Caco-2 (cell line): ENCODE results near the gene GAS7. TPM values are rescaled to one million over a fixed set of nuclear protein-coding genes. Genes with fewer than 3 reads are reported as not detected.
A peak's percentile ranks its signal among the peaks of the same experiment; 100 is the strongest.

ENCODE experiments used
- BruUV-seq: library from RNA; stranded (reverse); fragments of 400-500 nt; replicated peaks from 2 replicates; lab custom pipeline; 2021; lab: Mats Ljungman, UMichigan
- CTCF ChIA-PET: fragments of 300-600 bp; sonication (Branson Sonifier 250); formaldehyde crosslinking; loops from one replicate; lab custom pipeline; 2022; ENCODE audit warnings: antibody characterized with exemption; lab: Charles Lee
- POLR2A ChIA-PET: fragments of 300-600 bp; sonication (Branson Sonifier 250); formaldehyde crosslinking; loops from one replicate; lab custom pipeline; 2022; ENCODE audit warnings: antibody characterized with exemption; lab: Charles Lee
- DNase-seq, 2 experiments: peaks; one replicate each; pipeline versions ENCODE4 v3.0.0 to v3.0.0-alpha.2; 2020 to 2022
- H3K27me3 ChIP-seq: replicated peaks from 2 replicates; pipeline ENCODE4 v1.6.0; 2011; ENCODE audit warnings: low read length; ENCODE audit not compliant: control insufficient read depth, insufficient read depth
- H3K36me3 ChIP-seq: 2 replicates; pipeline ENCODE4 v1.5.1; 2011; ENCODE audit warnings: low read length; ENCODE audit not compliant: control insufficient read depth, insufficient read depth
- H3K4me1 ChIP-seq: fragments of 250-450 bp; sonication (Bioruptor Pico); 2 replicates; pipeline ENCODE4 v1.5.1; 2020; ENCODE audit warnings: mild to moderate bottlenecking
- H3K4me3 ChIP-seq: 2 replicates; pipeline ENCODE4 v1.5.1; 2011; ENCODE audit warnings: low read depth, mild to moderate bottlenecking, control low read depth, low read length
- H3K9me3 ChIP-seq: fragments of 250-450 bp; sonication (Bioruptor Pico); 2 replicates; pipeline ENCODE4 v1.5.1; 2020; ENCODE audit warnings: mild to moderate bottlenecking, moderate library complexity
- H3K27ac Mint-ChIP-seq: one replicate; pipeline ENCODE4 v1.8.0; 2022; ENCODE audit warnings: mixed read lengths; ENCODE audit not compliant: unreplicated experiment
- H3K27me3 Mint-ChIP-seq: one replicate; pipeline ENCODE4 v1.8.0; 2022; ENCODE audit warnings: mixed read lengths; ENCODE audit not compliant: insufficient read depth, unreplicated experiment
- H3K36me3 Mint-ChIP-seq: one replicate; pipeline ENCODE4 v1.8.0; 2022; ENCODE audit warnings: mild to moderate bottlenecking, mixed read lengths; ENCODE audit not compliant: insufficient read depth, unreplicated experiment
- H3K4me1 Mint-ChIP-seq: one replicate; pipeline ENCODE4 v1.8.0; 2022; ENCODE audit warnings: low read depth, mixed read lengths; ENCODE audit not compliant: unreplicated experiment
- H3K4me3 Mint-ChIP-seq: one replicate; pipeline ENCODE4 v1.8.0; 2022; ENCODE audit warnings: mild to moderate bottlenecking, moderate library complexity, mixed read lengths; ENCODE audit not compliant: unreplicated experiment
- H3K9me3 Mint-ChIP-seq: one replicate; pipeline ENCODE4 v1.8.0; 2022; ENCODE audit warnings: mixed read lengths; ENCODE audit not compliant: unreplicated experiment
- intact Hi-C: fragments of 100-400 bp; cut with micrococcal nuclease; formaldehyde crosslinking; loops from one replicate; pipeline ENCODE4 v1.10.0; 2022; ENCODE audit not compliant: unreplicated experiment
- total RNA-seq: library from RNA; stranded (reverse); gene quantifications from 2 replicates; pipeline ENCODE4 v1.2.3, GENCODE V29; 2022
- TF ChIP-seq, protein P1 (sequence below), 2 experiments: fragments of 200-600 bp in 1 of 2; IDR thresholded peaks; 1 replicate in 1 of 2; 2 replicates in 1 of 2; pipeline versions ENCODE4 v1.5.1 to v1.8.0; 2011 to 2022; ENCODE audit warnings: antibody characterized with exemption in 1 of 2, control low read depth in 1 of 2, inconsistent platforms in 1 of 2, low read depth in 1 of 2, low read length in 1 of 2, mild to moderate bottlenecking in 1 of 2, moderate library complexity in 1 of 2; ENCODE audit not compliant: insufficient read depth in 1 of 2, severe bottlenecking in 1 of 2, unreplicated experiment in 1 of 2

The GAS7 gene
- total RNA-seq, 1 experiment from 2014 or later, result 0.34 TPM

DNA sequence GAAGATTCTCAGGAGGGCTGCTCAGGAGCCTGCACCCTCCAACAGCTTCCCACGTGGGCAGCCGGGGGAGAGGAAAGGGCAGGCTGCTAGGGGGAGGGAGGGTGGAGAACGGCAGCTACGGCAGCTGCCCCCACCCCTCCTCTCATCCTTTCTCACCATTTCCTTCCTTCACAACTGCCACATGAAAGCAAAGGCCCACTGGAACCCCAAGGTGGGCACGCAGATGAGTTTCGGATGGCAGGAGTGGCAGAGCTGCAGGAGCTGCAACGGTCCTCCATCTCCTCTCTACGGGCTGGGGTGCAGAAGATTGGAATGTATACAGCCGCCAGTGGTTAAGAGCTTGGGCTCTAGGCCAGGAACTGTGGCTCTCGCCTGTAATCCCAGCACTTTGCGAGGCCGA lies 77.7 kb downstream of the GAS7 start:
- H3K4me1 ChIP-seq, result no peaks in the 10 kb centered on the region
- CTCF ChIA-PET, result no interaction called here
- intact Hi-C loops, result no loop called here
- H3K36me3 Mint-ChIP-seq, result no peaks in the 10 kb centered on the region
- H3K9me3 ChIP-seq, result no peaks in the 10 kb centered on the region
- no peak for DNase-seq
- H3K4me3 ChIP-seq, result no peak overlapping the region
- H3K4me3 Mint-ChIP-seq, result no peak overlapping the region
- BruUV-seq, result no TSS peak
- H3K36me3 ChIP-seq, result no peaks in the 10 kb centered on the region
- no peak overlapping the region for H3K27ac Mint-ChIP-seq
- peaks cover 5% of the 10 kb centered on the region for H3K4me1 Mint-ChIP-seq
- TF ChIP-seq, protein P1, sequence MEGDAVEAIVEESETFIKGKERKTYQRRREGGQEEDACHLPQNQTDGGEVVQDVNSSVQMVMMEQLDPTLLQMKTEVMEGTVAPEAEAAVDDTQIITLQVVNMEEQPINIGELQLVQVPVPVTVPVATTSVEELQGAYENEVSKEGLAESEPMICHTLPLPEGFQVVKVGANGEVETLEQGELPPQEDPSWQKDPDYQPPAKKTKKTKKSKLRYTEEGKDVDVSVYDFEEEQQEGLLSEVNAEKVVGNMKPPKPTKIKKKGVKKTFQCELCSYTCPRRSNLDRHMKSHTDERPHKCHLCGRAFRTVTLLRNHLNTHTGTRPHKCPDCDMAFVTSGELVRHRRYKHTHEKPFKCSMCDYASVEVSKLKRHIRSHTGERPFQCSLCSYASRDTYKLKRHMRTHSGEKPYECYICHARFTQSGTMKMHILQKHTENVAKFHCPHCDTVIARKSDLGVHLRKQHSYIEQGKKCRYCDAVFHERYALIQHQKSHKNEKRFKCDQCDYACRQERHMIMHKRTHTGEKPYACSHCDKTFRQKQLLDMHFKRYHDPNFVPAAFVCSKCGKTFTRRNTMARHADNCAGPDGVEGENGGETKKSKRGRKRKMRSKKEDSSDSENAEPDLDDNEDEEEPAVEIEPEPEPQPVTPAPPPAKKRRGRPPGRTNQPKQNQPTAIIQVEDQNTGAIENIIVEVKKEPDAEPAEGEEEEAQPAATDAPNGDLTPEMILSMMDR (IDR thresholded peaks at IDR 0.05; ENCODE audit: insufficient read depth in 1 of 2, low read depth in 1 of 2, low read length in 1 of 2, severe bottlenecking in 1 of 2, unreplicated experiment in 1 of 2), result no peak
- H3K27me3 ChIP-seq, result no peaks in the 10 kb centered on the region
- H3K27me3 Mint-ChIP-seq, result no peaks in the 10 kb centered on the region
- POLR2A ChIA-PET, result no interaction called here
- no peaks in the 10 kb centered on the region for H3K9me3 Mint-ChIP-seq

DNA sequence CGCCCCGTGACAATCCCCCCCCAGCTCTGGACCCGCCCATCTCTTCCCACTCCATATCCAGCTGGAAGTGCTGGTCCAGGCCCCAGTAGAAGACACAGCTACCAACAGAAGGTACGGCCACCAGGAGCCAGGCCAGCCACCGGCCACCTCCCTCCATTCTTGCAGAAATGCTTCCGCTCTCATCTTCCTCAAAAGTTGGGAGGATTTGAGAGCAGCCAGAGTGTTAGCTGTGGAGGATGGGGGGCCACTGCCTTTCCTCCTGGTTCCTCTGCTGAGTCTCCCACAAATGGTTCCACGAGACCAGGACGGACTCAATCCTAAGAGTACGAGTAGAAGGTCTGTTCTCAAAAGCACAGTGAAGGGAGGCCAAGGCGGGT lies 78.3 kb downstream of the GAS7 start:
- POLR2A ChIA-PET, result no interaction called here
- Histone ChIP-seq H3K9me3 (no peaks in the 10 kb centered on the region), H3K4me3 (no peak overlapping the region), H3K4me1 (no peaks in the 10 kb centered on the region), H3K36me3 (no peaks in the 10 kb centered on the region), H3K27me3 (no peaks in the 10 kb centered on the region)
- no TSS peak for BruUV-seq
- CTCF ChIA-PET, result no interaction called here
- no peak overlapping the region for H3K4me3 Mint-ChIP-seq
- H3K27me3 Mint-ChIP-seq, result no peaks in the 10 kb centered on the region
- no peaks in the 10 kb centered on the region for H3K9me3 Mint-ChIP-seq
- intact Hi-C loops, result no loop called here
- no peak overlapping the region for H3K27ac Mint-ChIP-seq
- TF ChIP-seq, protein P1 (IDR thresholded peaks at IDR 0.05; ENCODE audit: insufficient read depth in 1 of 2, low read depth in 1 of 2, low read length in 1 of 2, severe bottlenecking in 1 of 2, unreplicated experiment in 1 of 2), result no peak
- peaks cover 5% of the 10 kb centered on the region for H3K4me1 Mint-ChIP-seq
- no peak for DNase-seq
- H3K36me3 Mint-ChIP-seq, result no peaks in the 10 kb centered on the region

DNA sequence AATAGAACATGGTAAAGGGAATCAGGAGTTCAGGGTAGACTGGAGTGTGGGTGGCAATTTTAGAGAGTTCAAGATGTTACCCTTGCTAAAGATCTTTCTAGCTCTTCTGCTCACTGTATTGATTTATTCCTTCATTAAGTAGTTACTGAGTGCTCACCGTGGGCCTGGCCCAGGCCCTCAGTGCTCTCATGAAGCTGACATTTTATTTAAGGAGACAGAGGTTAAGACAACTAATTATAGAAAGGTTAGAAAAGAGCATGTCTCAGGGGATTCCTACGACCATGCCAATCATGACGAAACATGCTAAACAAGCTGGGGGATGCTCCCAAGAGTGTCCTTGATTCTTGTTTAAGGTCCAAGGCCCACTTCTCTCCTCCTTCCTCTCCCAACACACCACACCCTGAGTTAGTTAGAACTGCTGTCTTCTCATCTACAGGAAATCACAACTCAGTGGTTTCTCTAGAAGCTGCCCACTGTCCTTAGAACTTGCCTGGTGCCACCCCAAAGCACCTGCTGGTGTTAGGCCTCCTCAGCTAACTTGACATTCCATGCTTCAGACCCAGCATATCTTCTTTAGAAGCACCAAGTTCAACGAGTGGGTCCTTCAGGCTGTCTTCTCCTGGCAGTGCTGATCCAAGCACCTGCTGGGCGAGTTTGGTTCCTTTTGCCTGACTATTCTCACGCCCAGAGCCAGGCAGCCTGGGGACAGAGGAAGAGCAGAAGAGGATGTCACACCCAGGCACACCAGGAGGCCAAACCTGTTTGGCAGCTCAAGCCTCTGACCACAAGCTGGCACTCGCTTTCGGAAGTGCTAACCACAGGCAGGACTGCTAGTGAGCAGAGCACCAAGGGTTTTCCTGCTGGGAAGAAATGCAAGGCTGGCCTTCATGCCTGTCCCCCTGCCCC lies 79.0 kb downstream of the GAS7 start:
- BruUV-seq, result no TSS peak
- Histone ChIP-seq H3K27me3 (no peaks in the 10 kb centered on the region), H3K4me3 (no peak overlapping the region), H3K4me1 (no peaks in the 10 kb centered on the region), H3K36me3 (no peaks in the 10 kb centered on the region), H3K9me3 (no peaks in the 10 kb centered on the region)
- Mint-ChIP-seq H3K9me3 (no peaks in the 10 kb centered on the region), H3K4me1 (peaks cover 5% of the 10 kb centered on the region), H3K36me3 (no peaks in the 10 kb centered on the region), H3K27me3 (no peaks in the 10 kb centered on the region), H3K4me3 (no peak overlapping the region), H3K27ac (no peak overlapping the region)
- DNase-seq, result peak; percentile 15 to 41
- ChIA-PET POLR2A (no interaction called here), CTCF (no interaction called here)
- intact Hi-C loops, result no loop called here
- TF ChIP-seq, protein P1 (IDR thresholded peaks at IDR 0.05; ENCODE audit: insufficient read depth in 1 of 2, low read depth in 1 of 2, low read length in 1 of 2, severe bottlenecking in 1 of 2, unreplicated experiment in 1 of 2), result no peak
